H1 (cell line): ENCODE results near the gene ANKIB1. TPM values are rescaled to one million over a fixed set of nuclear protein-coding genes. Genes with fewer than 3 reads are reported as not detected.

Experiments used
- CTCF ChIA-PET: fragments of 300-600 bp; sonication (Branson Sonifier 250); formaldehyde crosslinking; loops from one replicate; lab custom pipeline; 2021; ENCODE audit not compliant: partially characterized antibody; lab: Charles Lee
- POLR2A ChIA-PET: fragments of 300-600 bp; sonication (Branson Sonifier 250); formaldehyde crosslinking; loops from one replicate; lab custom pipeline; 2021; ENCODE audit warnings: inconsistent platforms; ENCODE audit not compliant: partially characterized antibody; lab: Charles Lee
- DNase-seq, 2 experiments: peaks; one replicate each; pipeline versions ENCODE4 v3.0.0 to v3.0.0-alpha.2; 2010 to 2022; ENCODE audit warnings: low spot score in 2 of 2, low read depth in 1 of 2, mixed read lengths in 1 of 2
- FAIRE-seq: peaks from 2 replicates; lab custom pipeline; 2011; peaks lifted over from hg19 to GRCh38; lab: Jason Lieb, UNC
- H2AFZ ChIP-seq: 2 replicates; pipeline ENCODE4 v1.8.1; 2012; ENCODE audit warnings: low read length, inconsistent platforms
- H2AK5ac ChIP-seq: 2 replicates; pipeline ENCODE4 v1.6.1; 2013; ENCODE audit warnings: low read depth, low read length
- H2BK120ac ChIP-seq: replicated peaks from 2 replicates; pipeline ENCODE3; 2013; ENCODE audit warnings: low read depth, low read length, inconsistent platforms
- H2BK12ac ChIP-seq: 2 replicates; pipeline ENCODE4 v1.6.1; 2013; ENCODE audit warnings: low read depth, low read length
- H2BK15ac ChIP-seq: 2 replicates; pipeline ENCODE4 v1.6.1; 2013; ENCODE audit warnings: low read length
- H2BK20ac ChIP-seq: 2 replicates; pipeline ENCODE4 v1.6.1; 2013; ENCODE audit warnings: low read length
- H2BK5ac ChIP-seq: 2 replicates; pipeline ENCODE4 v1.6.1; 2013; ENCODE audit warnings: low read depth, low read length
- H3K14ac ChIP-seq: 2 replicates; pipeline ENCODE4 v1.6.1; 2013; ENCODE audit warnings: inconsistent platforms; ENCODE audit not compliant: insufficient read length
- H3K18ac ChIP-seq: 2 replicates; pipeline ENCODE4 v1.6.1; 2013; ENCODE audit warnings: low read length; ENCODE audit errors: extremely low read depth
- H3K23ac ChIP-seq: 2 replicates; pipeline ENCODE4 v1.6.1; 2013; ENCODE audit warnings: inconsistent platforms; ENCODE audit not compliant: insufficient read length
- H3K23me2 ChIP-seq: 2 replicates; pipeline ENCODE4 v1.6.1; 2013; ENCODE audit warnings: low read depth, low read length
- H3K27ac ChIP-seq: 2 replicates; pipeline ENCODE4 v1.6.1; 2011; ENCODE audit warnings: low read depth, low read length, inconsistent platforms
- H3K27me3 ChIP-seq, 4 experiments: replicated peaks in 1 of 4; 1 replicate in 1 of 4; 2 replicates in 3 of 4; pipeline versions ENCODE4 v1.6.1 to v1.8.1; 2011 to 2013; ENCODE audit warnings: low read length in 3 of 4, mild to moderate bottlenecking in 3 of 4, inconsistent platforms in 2 of 4, mixed read lengths in 2 of 4, moderate library complexity in 1 of 4; ENCODE audit not compliant: control insufficient read depth in 3 of 4, insufficient read depth in 3 of 4; ENCODE audit errors: extremely low read depth in 1 of 4
- H3K36me3 ChIP-seq, 4 experiments: 2 replicates each; pipeline versions ENCODE4 v1.6.1 to v1.8.1; 2011 to 2013; ENCODE audit warnings: mild to moderate bottlenecking in 4 of 4, low read length in 3 of 4, moderate library complexity in 2 of 4, control low read depth in 1 of 4, inconsistent platforms in 1 of 4; ENCODE audit not compliant: insufficient read depth in 4 of 4, control insufficient read depth in 2 of 4
- H3K4ac ChIP-seq: replicated peaks from 2 replicates; pipeline ENCODE3; 2013; ENCODE audit warnings: low read length, low read depth, mixed read lengths, inconsistent platforms; ENCODE audit not compliant: insufficient read length
- H3K4me1 ChIP-seq, 4 experiments: replicated peaks in 1 of 4; 1 replicate in 1 of 4; 2 replicates in 3 of 4; pipeline versions ENCODE4 v1.6.1 to v1.8.1; 2011 to 2013; ENCODE audit warnings: low read length in 3 of 4, inconsistent platforms in 2 of 4, mixed read lengths in 1 of 4; ENCODE audit not compliant: insufficient read depth in 4 of 4, control insufficient read depth in 3 of 4
- H3K4me2 ChIP-seq, 2 experiments: 2 replicates each; pipeline versions ENCODE4 v1.6.1 to v1.8.1; 2011 to 2013; ENCODE audit warnings: low read depth in 2 of 2, low read length in 2 of 2, control low read depth in 1 of 2, inconsistent platforms in 1 of 2, mild to moderate bottlenecking in 1 of 2; ENCODE audit not compliant: insufficient read depth in 1 of 2
- H3K4me3 ChIP-seq, 4 experiments: fragments of 200-600, 300-600 bp in 1 of 4; sonication (generic), shearing (Covaris generic), sonication (Bioruptor Twin) in 1 of 4; 2 replicates each; pipeline versions ENCODE4 v1.5.1 to v1.8.1; 2011 to 2016; ENCODE audit warnings: low read length in 4 of 4, low read depth in 3 of 4, control low read depth in 2 of 4, inconsistent platforms in 2 of 4, mild to moderate bottlenecking in 2 of 4, mixed read lengths in 1 of 4, moderate library complexity in 1 of 4; ENCODE audit not compliant: insufficient read depth in 2 of 4; ENCODE audit errors: extremely low read depth in 1 of 4
- H3K56ac ChIP-seq: replicated peaks from 2 replicates; pipeline ENCODE3; 2013; ENCODE audit warnings: low read depth, mild to moderate bottlenecking, mixed read lengths, low read length, inconsistent platforms; ENCODE audit not compliant: insufficient read length
- H3K79me1 ChIP-seq: 2 replicates; pipeline ENCODE4 v1.6.1; 2013; ENCODE audit warnings: low read depth, low read length, control low read depth
- H3K79me2 ChIP-seq, 2 experiments: 2 replicates each; pipeline versions ENCODE4 v1.6.1 to v1.8.1; 2012 to 2013; ENCODE audit warnings: low read length in 2 of 2, mild to moderate bottlenecking in 2 of 2, inconsistent platforms in 1 of 2; ENCODE audit not compliant: insufficient read depth in 2 of 2, control insufficient read depth in 1 of 2
- H3K9ac ChIP-seq, 4 experiments: replicated peaks in 1 of 4; 1 replicate in 1 of 4; 2 replicates in 3 of 4; pipeline versions ENCODE4 v1.6.1 to v1.8.1; 2011 to 2013; ENCODE audit warnings: low read depth in 3 of 4, low read length in 3 of 4, control low read depth in 2 of 4, mild to moderate bottlenecking in 2 of 4, moderate library complexity in 2 of 4, inconsistent platforms in 1 of 4; ENCODE audit errors: extremely low read depth in 1 of 4
- H3K9me3 ChIP-seq, 2 experiments: 2 replicates each; pipeline versions ENCODE4 v1.6.1 to v1.8.1; 2012 to 2013; ENCODE audit warnings: mild to moderate bottlenecking in 2 of 2, moderate library complexity in 2 of 2, control low read depth in 1 of 2, inconsistent platforms in 1 of 2, low read depth in 1 of 2, low read length in 1 of 2, mixed read lengths in 1 of 2; ENCODE audit not compliant: insufficient read depth in 2 of 2
- H4K20me1 ChIP-seq, 2 experiments: replicated peaks in 1 of 2; 2 replicates each; pipeline versions ENCODE3 to v1.8.1; 2011 to 2013; ENCODE audit warnings: inconsistent platforms in 2 of 2, low read length in 2 of 2, mild to moderate bottlenecking in 1 of 2; ENCODE audit not compliant: insufficient read depth in 2 of 2, control insufficient read depth in 1 of 2
- H4K5ac ChIP-seq: 2 replicates; pipeline ENCODE4 v1.6.1; 2013; ENCODE audit warnings: low read length, low read depth, mixed read lengths, inconsistent platforms; ENCODE audit not compliant: insufficient read length
- H4K8ac ChIP-seq: 2 replicates; pipeline ENCODE4 v1.8.0; 2013; ENCODE audit warnings: mild to moderate bottlenecking, moderate library complexity, low read length, inconsistent platforms; ENCODE audit not compliant: insufficient read depth; ENCODE audit errors: extremely low read depth
- H4K91ac ChIP-seq: replicated peaks from 2 replicates; pipeline ENCODE3; 2013; ENCODE audit warnings: low read length, mixed read lengths, inconsistent platforms; ENCODE audit not compliant: insufficient read length
- CBX5 ChIP-seq: fragments of 300-800, 300-1000 bp; sonication (generic); IDR thresholded peaks from 2 replicates; pipeline ENCODE4 v1.7.1; 2016; ENCODE audit warnings: antibody characterized with exemption, low read length, low read depth
- CHD1 ChIP-seq: IDR thresholded peaks from 2 replicates; pipeline ENCODE4 v1.6.1; 2012; ENCODE audit warnings: low read depth, low read length, improper control_type of control experiment
- CREB1 ChIP-seq: IDR thresholded peaks from 2 replicates; pipeline ENCODE4 v1.6.1; 2012; ENCODE audit warnings: inconsistent platforms
- EGR1 ChIP-seq: IDR thresholded peaks from 2 replicates; pipeline ENCODE4 v1.6.1; 2011; ENCODE audit warnings: low read depth, low read length, borderline replicate concordance
- MAFK ChIP-seq: IDR thresholded peaks from 2 replicates; pipeline ENCODE4 v1.6.1; 2012; ENCODE audit warnings: low read depth, mild to moderate bottlenecking, improper control_type of control experiment, low read length
- NRF1 ChIP-seq: IDR thresholded peaks from 2 replicates; pipeline ENCODE4 v1.6.1; 2011; ENCODE audit warnings: mild to moderate bottlenecking, low read depth, low read length, improper control_type of control experiment
- POU5F1 ChIP-seq: IDR thresholded peaks from 2 replicates; pipeline ENCODE4 v1.6.1; 2011; ENCODE audit warnings: low read depth, mild to moderate bottlenecking, low read length, moderate library complexity
- RBBP5 ChIP-seq: IDR thresholded peaks from 2 replicates; pipeline ENCODE4 v1.7.1; 2012; ENCODE audit warnings: low read depth, mild to moderate bottlenecking, inconsistent platforms, low read length, moderate library complexity, borderline replicate concordance
- SAP30 ChIP-seq: fragments of 300-600 bp; sonication (generic); IDR thresholded peaks from 2 replicates; pipeline ENCODE4 v1.7.1; 2012; ENCODE audit warnings: low read length, moderate library complexity, mild to moderate bottlenecking, inconsistent platforms; ENCODE audit not compliant: insufficient read depth, insufficient replicate concordance
- SRF ChIP-seq: IDR thresholded peaks from 2 replicates; pipeline ENCODE4 v1.6.1; 2011; ENCODE audit warnings: mild to moderate bottlenecking, low read depth, low read length, moderate library complexity
- TCF12 ChIP-seq: IDR thresholded peaks from 2 replicates; pipeline ENCODE4 v1.6.1; 2011; ENCODE audit warnings: low read depth, mild to moderate bottlenecking, low read length
- WGBS, 2 experiments: shearing (Covaris generic) in 1 of 2; methylation state at CpG; one replicate each; pipeline versions ENCODE4 v1.1.6 to v1.1.7; 2013 to 2015; ENCODE audit warnings: low lambda C conversion rate in 2 of 2, mixed read lengths in 2 of 2, inconsistent platforms in 1 of 2, low coverage in 1 of 2, missing lambda C conversion rate in 1 of 2; ENCODE audit not compliant: insufficient replicate concordance in 2 of 2, insufficient coverage in 1 of 2, insufficient read length in 1 of 2; ENCODE audit errors: extremely low coverage in 1 of 2, missing lambda C conversion rate in 1 of 2; 5-methylcytosine and 5-hydroxymethylcytosine counted together
- polyA plus RNA-seq, 7 experiments: library from polyadenylated mRNA; depleted of rRNA in 3 of 7; stranded (reverse) in 5 of 7; unstranded in 2 of 7; fragments of >200 nt in 5 of 7; fragments of 200-250 nt in 2 of 7; gene quantifications; 1 replicate in 5 of 7; 2 replicates in 1 of 7; 4 replicates in 1 of 7; pipeline versions ENCODE4 v1.2.1 to v1.2.3, GENCODE V29; 2011 to 2013; ENCODE audit warnings: missing spikeins in 2 of 7, mixed read lengths in 2 of 7
- total RNA-seq: library from RNA; stranded (reverse); fragmentation: NEBNext Ultra II Directional; extraction: Animal tissue kit (Norgen Biotek cat#: 25700); gene quantifications from 2 replicates; pipeline ENCODE4 v1.2.1, GENCODE V29; 2021
- TF ChIP-seq, protein P1 (sequence below): IDR thresholded peaks from 2 replicates; pipeline ENCODE4 v1.6.1; 2012; ENCODE audit warnings: low read length, inconsistent platforms
- TF ChIP-seq, protein P2 (sequence below): IDR thresholded peaks from 2 replicates; pipeline ENCODE4 v1.6.1; 2011; ENCODE audit warnings: low read depth, mild to moderate bottlenecking, low read length; ENCODE audit not compliant: insufficient read depth

Gene ANKIB1
- total and polyA plus RNA-seq, 2 of the 8 experiments (the other 6 are each of a cell fraction or from before 2014, with no cell fraction given): 19.2 to 43.0 TPM

DNA sequence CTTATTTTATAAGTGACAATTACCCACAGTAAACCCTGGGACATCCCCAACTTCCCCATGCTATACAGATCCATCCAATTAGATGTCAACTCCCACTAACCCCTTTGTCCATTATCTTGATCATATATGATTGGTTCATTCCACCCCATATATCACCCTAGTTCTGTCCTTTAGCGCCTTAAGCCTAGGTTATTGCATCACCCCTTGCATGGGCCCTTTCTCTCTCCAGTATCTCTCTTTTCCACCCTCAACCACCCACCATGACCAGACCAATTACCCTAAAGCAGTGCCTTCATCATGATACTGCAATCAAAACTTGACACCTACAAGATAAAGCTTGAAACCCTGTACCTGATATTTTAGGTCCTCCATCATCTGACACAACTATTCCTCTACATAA lies 163.6 kb downstream of the ANKIB1 start:
- Histone ChIP-seq H3K4me2 (no peak overlapping the region), H3K23me2 (no peaks in the 10 kb centered on the region; the same call in 1 of the 2 replicates), H4K5ac (no peak overlapping the region), H3K4me3 (no peak overlapping the region), H3K79me2 (no peaks in the 10 kb centered on the region), H3K14ac (no peak overlapping the region), H2AFZ (no peak overlapping the region), H3K4ac (no peak overlapping the region), H3K23ac (no peak overlapping the region), H3K79me1 (no peaks in the 10 kb centered on the region), H2BK12ac (no peak overlapping the region), H4K91ac (no peak overlapping the region), H3K9me3 (no peaks in the 10 kb centered on the region), H2BK15ac (no peak overlapping the region), H2AK5ac (no peak overlapping the region), H2BK120ac (no peak overlapping the region), H2BK5ac (no peak overlapping the region), H4K20me1 (no peaks in the 10 kb centered on the region), H3K9ac (no peak overlapping the region), H2BK20ac (no peak overlapping the region), H3K4me1 (no peaks in the 10 kb centered on the region), H3K56ac (no peak overlapping the region), H4K8ac (no peak overlapping the region), H3K27ac (no peak overlapping the region), H3K18ac (no peak overlapping the region), H3K27me3 (no peaks in the 10 kb centered on the region), H3K36me3 (no peaks in the 10 kb centered on the region)
- CTCF ChIA-PET: interaction anchor here (0.8 to 2.9 kb wide), 2 partner anchors 14 to 38 kb away, joined by 4 to 13 read pairs; partner anchors contain the start of gene GATAD1
- no peak for DNase-seq
- WGBS, 2 experiments: 100% methylated on average over 1 of the region's 1 CpG; no CpG with 5 or more reads in 1 of the 2 experiments
- no peak for FAIRE-seq
- POLR2A ChIA-PET: no interaction called here
- TF ChIP-seq MAFK (no peak), NRF1 (no peak), CREB1 (no peak), EGR1 (no peak), CBX5 (no peak), SRF (no peak), CHD1 (no peak), RBBP5 (no peak), POU5F1 (no peak), SAP30 (no peak), TCF12 (no peak)
- TF ChIP-seq, protein P1, sequence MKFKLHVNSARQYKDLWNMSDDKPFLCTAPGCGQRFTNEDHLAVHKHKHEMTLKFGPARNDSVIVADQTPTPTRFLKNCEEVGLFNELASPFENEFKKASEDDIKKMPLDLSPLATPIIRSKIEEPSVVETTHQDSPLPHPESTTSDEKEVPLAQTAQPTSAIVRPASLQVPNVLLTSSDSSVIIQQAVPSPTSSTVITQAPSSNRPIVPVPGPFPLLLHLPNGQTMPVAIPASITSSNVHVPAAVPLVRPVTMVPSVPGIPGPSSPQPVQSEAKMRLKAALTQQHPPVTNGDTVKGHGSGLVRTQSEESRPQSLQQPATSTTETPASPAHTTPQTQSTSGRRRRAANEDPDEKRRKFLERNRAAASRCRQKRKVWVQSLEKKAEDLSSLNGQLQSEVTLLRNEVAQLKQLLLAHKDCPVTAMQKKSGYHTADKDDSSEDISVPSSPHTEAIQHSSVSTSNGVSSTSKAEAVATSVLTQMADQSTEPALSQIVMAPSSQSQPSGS: no peak
- TF ChIP-seq, protein P2, sequence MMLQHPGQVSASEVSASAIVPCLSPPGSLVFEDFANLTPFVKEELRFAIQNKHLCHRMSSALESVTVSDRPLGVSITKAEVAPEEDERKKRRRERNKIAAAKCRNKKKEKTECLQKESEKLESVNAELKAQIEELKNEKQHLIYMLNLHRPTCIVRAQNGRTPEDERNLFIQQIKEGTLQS: no peak
